HEK293 (cell line): ENCODE measurements around the gene ARSJ.

Experiments used
- FEZF1 ChIP-seq: fragments of 450-650 bp; formaldehyde crosslinking; IDR thresholded peaks from 2 replicates; pipeline ENCODE4 v1.5.1; 2016; ENCODE audit warnings: missing biosample characterization, missing genetic modification characterization
- GLIS2 ChIP-seq: fragments of 450-650 bp; formaldehyde crosslinking; IDR thresholded peaks from 2 replicates; pipeline ENCODE4 v1.5.1; 2016; ENCODE audit warnings: missing biosample characterization, missing genetic modification characterization
- HOXC10 ChIP-seq: sonication (generic); formaldehyde crosslinking; IDR thresholded peaks from 2 replicates; pipeline ENCODE4 v1.8.1; 2023; ENCODE audit warnings: mild to moderate bottlenecking, missing genetic modification reagents
- OSR2 ChIP-seq: fragments of 450-650 bp; formaldehyde crosslinking; IDR thresholded peaks from 2 replicates; pipeline ENCODE4 v1.5.1; 2016; ENCODE audit warnings: missing biosample characterization, missing genetic modification characterization
- PRDM6 ChIP-seq: fragments of 450-650 bp; formaldehyde crosslinking; IDR thresholded peaks from 2 replicates; pipeline ENCODE4 v1.5.1; 2017; ENCODE audit warnings: missing biosample characterization, missing genetic modification characterization
- SALL2 ChIP-seq: fragments of 450-650 bp; formaldehyde crosslinking; IDR thresholded peaks from 2 replicates; pipeline ENCODE4 v1.5.0; 2017; ENCODE audit warnings: missing biosample characterization, mild to moderate bottlenecking, missing genetic modification characterization, borderline replicate concordance
- SP2 ChIP-seq: fragments of 450-650 bp; formaldehyde crosslinking; IDR thresholded peaks from 2 replicates; pipeline ENCODE4 v1.5.1; 2016; ENCODE audit warnings: missing biosample characterization, missing genetic modification characterization
- ZBTB6 ChIP-seq: fragments of 450-650 bp; formaldehyde crosslinking; IDR thresholded peaks from 2 replicates; pipeline ENCODE4 v1.5.1; 2017; ENCODE audit warnings: missing biosample characterization, missing genetic modification characterization
- ZFP37 ChIP-seq: fragments of 450-650 bp; formaldehyde crosslinking; IDR thresholded peaks from 2 replicates; pipeline ENCODE4 v1.5.1; 2016; ENCODE audit warnings: missing biosample characterization, missing genetic modification characterization
- ZNF148 ChIP-seq: fragments of 450-650 bp; formaldehyde crosslinking; IDR thresholded peaks from 2 replicates; pipeline ENCODE4 v1.5.0; 2017; ENCODE audit warnings: missing biosample characterization, missing genetic modification characterization, borderline replicate concordance
- ZNF2 ChIP-seq: fragments of 450-650 bp; formaldehyde crosslinking; IDR thresholded peaks from 2 replicates; pipeline ENCODE4 v1.5.1; 2016; ENCODE audit warnings: missing biosample characterization, missing genetic modification characterization
- ZNF221 ChIP-seq: fragments of 450-650 bp; formaldehyde crosslinking; IDR thresholded peaks from 2 replicates; pipeline ENCODE4 v1.5.1; 2017; ENCODE audit warnings: missing biosample characterization, missing genetic modification characterization, borderline replicate concordance
- ZNF23 ChIP-seq: fragments of 450-650 bp; formaldehyde crosslinking; IDR thresholded peaks from 2 replicates; pipeline ENCODE4 v1.5.1; 2016; ENCODE audit warnings: missing biosample characterization, missing genetic modification characterization, borderline replicate concordance
- ZNF404 ChIP-seq: fragments of 450-650 bp; formaldehyde crosslinking; IDR thresholded peaks from 2 replicates; pipeline ENCODE4 v1.5.1; 2017; ENCODE audit warnings: missing biosample characterization, missing genetic modification characterization
- ZNF416 ChIP-seq: fragments of 450-650 bp; formaldehyde crosslinking; IDR thresholded peaks from 2 replicates; pipeline ENCODE4 v1.5.1; 2016; ENCODE audit warnings: missing biosample characterization, missing genetic modification characterization
- ZNF449 ChIP-seq: fragments of 450-650 bp; formaldehyde crosslinking; IDR thresholded peaks from 2 replicates; pipeline ENCODE4 v1.5.1; 2017; ENCODE audit warnings: missing biosample characterization, mild to moderate bottlenecking, missing genetic modification characterization, moderate library complexity
- ZNF473 ChIP-seq: fragments of 450-650 bp; formaldehyde crosslinking; IDR thresholded peaks from 2 replicates; pipeline ENCODE4 v1.5.1; 2017; ENCODE audit warnings: missing biosample characterization, missing genetic modification characterization
- ZNF48 ChIP-seq: fragments of 450-650 bp; formaldehyde crosslinking; IDR thresholded peaks from 2 replicates; pipeline ENCODE4 v1.5.1; 2016; ENCODE audit warnings: missing biosample characterization, missing genetic modification characterization
- ZNF521 ChIP-seq: fragments of 450-650 bp; formaldehyde crosslinking; IDR thresholded peaks from 2 replicates; pipeline ENCODE4 v1.5.1; 2017; ENCODE audit warnings: missing biosample characterization, mild to moderate bottlenecking, missing genetic modification characterization
- ZNF623 ChIP-seq: fragments of 450-650 bp; formaldehyde crosslinking; IDR thresholded peaks from 2 replicates; pipeline ENCODE4 v1.5.1; 2016; ENCODE audit warnings: missing biosample characterization, missing genetic modification characterization
- ZNF645 ChIP-seq: fragments of 450-650 bp; formaldehyde crosslinking; IDR thresholded peaks from 2 replicates; pipeline ENCODE4; 2016; ENCODE audit warnings: missing biosample characterization, missing genetic modification characterization
- ZNF664 ChIP-seq: fragments of 450-650 bp; formaldehyde crosslinking; IDR thresholded peaks from 2 replicates; pipeline ENCODE4 v1.5.1; 2016; ENCODE audit warnings: missing biosample characterization, missing genetic modification characterization
- ZNF701 ChIP-seq: fragments of 450-650 bp; formaldehyde crosslinking; IDR thresholded peaks from 2 replicates; pipeline ENCODE4 v1.5.1; 2016; ENCODE audit warnings: missing biosample characterization, missing genetic modification characterization
- ZNF768 ChIP-seq: fragments of 450-650 bp; formaldehyde crosslinking; IDR thresholded peaks from 2 replicates; pipeline ENCODE4 v1.5.1; 2018; ENCODE audit warnings: missing biosample characterization, mild to moderate bottlenecking, missing genetic modification characterization
- ZNF792 ChIP-seq: fragments of 450-650 bp; formaldehyde crosslinking; IDR thresholded peaks from 2 replicates; pipeline ENCODE4 v1.5.1; 2016; ENCODE audit warnings: missing biosample characterization, missing genetic modification characterization
- ZNF837 ChIP-seq: fragments of 450-650 bp; formaldehyde crosslinking; IDR thresholded peaks from 2 replicates; pipeline ENCODE4 v1.5.1; 2016; ENCODE audit warnings: missing biosample characterization, missing genetic modification characterization
- ZSCAN18 ChIP-seq: fragments of 450-650 bp; formaldehyde crosslinking; IDR thresholded peaks from 2 replicates; pipeline ENCODE4 v1.5.1; 2016; ENCODE audit warnings: missing biosample characterization, missing genetic modification characterization
- ZSCAN4 ChIP-seq: fragments of 450-650 bp; formaldehyde crosslinking; IDR thresholded peaks from 2 replicates; pipeline ENCODE4 v1.5.1; 2017; ENCODE audit warnings: missing biosample characterization, missing genetic modification characterization
- ZXDB ChIP-seq: fragments of 450-650 bp; formaldehyde crosslinking; IDR thresholded peaks from 2 replicates; pipeline ENCODE4 v1.5.1; 2016; ENCODE audit warnings: missing biosample characterization, missing genetic modification characterization

The ARSJ gene

GRCh38 chr4:114026447-114026846, 47.0 kb upstream of the ARSJ start (continued):
- TF ChIP-seq ZNF768 (tag by site-specific recombination), result no peak
- TF ChIP-seq ZNF221 (tag by site-specific recombination), result no peak
- TF ChIP-seq ZNF48 (tag by site-specific recombination), result no peak
- no peak for TF ChIP-seq ZNF664 (tag by site-specific recombination)
- TF ChIP-seq GLIS2 (tag by site-specific recombination), result no peak
- TF ChIP-seq ZNF23 (tag by site-specific recombination), result no peak
- no peak for TF ChIP-seq ZNF521
- no peak for TF ChIP-seq ZNF623 (tag by site-specific recombination)
- no peak for TF ChIP-seq ZNF837 (tag by site-specific recombination)
- no peak for TF ChIP-seq ZNF404 (tag by site-specific recombination)
- no peak for TF ChIP-seq ZNF416
- TF ChIP-seq ZBTB6 (tag by site-specific recombination), result no peak
- TF ChIP-seq ZXDB (tag by site-specific recombination), result 0 out of 2 replicates have a peak, but pooled peaks have one; percentile 13
- TF ChIP-seq ZNF148 (tag by site-specific recombination), result no peak
- peak; percentile 38; the same call in 1 of the 2 replicates for TF ChIP-seq FEZF1 (tag by site-specific recombination)
- no peak for TF ChIP-seq ZSCAN18 (tag by site-specific recombination)
- no peak for TF ChIP-seq ZNF2 (tag by site-specific recombination)
- TF ChIP-seq ZFP37 (tag by site-specific recombination), result no peak
- peak; percentile 60; the same call in 1 of the 2 replicates for TF ChIP-seq OSR2
- TF ChIP-seq SP2 (tag by site-specific recombination), result no peak
- TF ChIP-seq ZNF449 (tag by site-specific recombination), result no peak
- TF ChIP-seq HOXC10 (CRISPR knock-in tag), result no peak
- no peak for TF ChIP-seq ZNF701 (tag by site-specific recombination)
- no peak for TF ChIP-seq ZNF792 (tag by site-specific recombination)
- peak; percentile 66 for TF ChIP-seq PRDM6 (tag by site-specific recombination)
- TF ChIP-seq ZSCAN4 (tag by site-specific recombination), result no peak
- no peak for TF ChIP-seq ZNF645
- no peak for TF ChIP-seq SALL2 (tag by site-specific recombination)
- TF ChIP-seq ZNF473 (tag by site-specific recombination), result no peak
